Astrocyte of the cerebellum (primary cell): ENCODE measurements around the gene KLHL2.

Experiments used
- DNase-seq: peaks from one replicate; pipeline ENCODE4 v3.0.0-alpha.2; 2011; ENCODE audit warnings: low read depth
- H3K4me3 ChIP-seq: 2 replicates; pipeline ENCODE4 v1.5.1; 2011; ENCODE audit warnings: mild to moderate bottlenecking, low read depth, low read length, moderate library complexity
- CTCF ChIP-seq: IDR thresholded peaks from 2 replicates; pipeline ENCODE4 v1.5.1; 2012; ENCODE audit warnings: low read length, low read depth, moderate library complexity, mild to moderate bottlenecking; ENCODE audit errors: missing control alignments
- in situ Hi-C: cut with HindIII; loops from 2 replicates; pipeline ENCODE4 v1.10.0; 2017; ENCODE audit warnings: low sequenced_read_pairs

The KLHL2 gene

GRCh38 chr4:165191814-165192499, 15.4 kb upstream of the KLHL2 start:
- H3K4me3 ChIP-seq: no peak overlapping the region
- DNase-seq: no peak
- in situ Hi-C loops: no loop called here
- no peak for TF ChIP-seq CTCF

GRCh38 chr4:165192500-165192898, 14.9 kb upstream of the KLHL2 start:
- TF ChIP-seq CTCF: no peak
- DNase-seq: no peak
- in situ Hi-C loops: no loop called here
- no peak overlapping the region for H3K4me3 ChIP-seq

GRCh38 chr4:165192956-165193355, 14.4 kb upstream of the KLHL2 start:
- TF ChIP-seq CTCF: no peak
- in situ Hi-C loops: no loop called here
- H3K4me3 ChIP-seq: no peak overlapping the region
- no peak for DNase-seq

GRCh38 chr4:165194368-165194767, 13.0 kb upstream of the KLHL2 start:
- in situ Hi-C loops: no loop called here
- TF ChIP-seq CTCF: no peak
- DNase-seq: no peak
- no peak overlapping the region for H3K4me3 ChIP-seq

- TF ChIP-seq CTCF: no peak
- DNase-seq: no peak
- H3K4me3 ChIP-seq: no peak overlapping the region
- in situ Hi-C loops: no loop called here
These were observed 9.0 kb upstream of the KLHL2 start for GRCh38 chr4:165198329-165198728.

- no peak overlapping the region for H3K4me3 ChIP-seq
- no peak for DNase-seq
- TF ChIP-seq CTCF: no peak
- in situ Hi-C loops: no loop called here
These were observed 8.1 kb upstream of the KLHL2 start for GRCh38 chr4:165199286-165199685.
